Pancreas (tissue), 10 donors: ENCODE data around the gene SHROOM2. TPM values are rescaled to one million over a fixed set of nuclear protein-coding genes. Genes with fewer than 3 reads are reported as not detected.

Experiments
- ATAC-seq, 4 donors: fragments of 200-7000 bp; cut with Tn5 transposase; one replicate each; pipeline versions ENCODE4 v1.8.0 to v1.9.1; 2020; ENCODE audit warnings: mild to moderate bottlenecking in 4 of 4, moderate library complexity in 4 of 4
- DNase-seq, 6 donors: peaks; one replicate each; pipeline ENCODE4 v3.0.0-alpha.2; 2020
- FAIRE-seq: peaks from 2 replicates; lab custom pipeline; 2012; peaks lifted over from hg19 to GRCh38; lab: Jason Lieb, UNC
- H3K27ac ChIP-seq, 4 donors: fragments of 200-600 bp; sonication (generic); 1 replicate in 3 of 4; 2 replicates in 1 of 4; pipeline versions ENCODE4 v1.5.0 to v1.8.0; 2020
- H3K27me3 ChIP-seq, 4 donors: fragments of 200-600 bp; one replicate each; pipeline ENCODE4 v1.8.0; 2021
- H3K36me3 ChIP-seq, 3 donors: fragments of 200-600 bp; sonication (generic) in 1 of 3; one replicate each; pipeline versions ENCODE4 v1.5.0 to v1.8.0; 2020 to 2021
- H3K4me1 ChIP-seq, 3 donors: fragments of 200-600 bp; one replicate each; pipeline ENCODE4 v1.8.0; 2021
- H3K4me3 ChIP-seq, 4 donors: fragments of 200-600 bp; sonication (generic) in 2 of 4; one replicate each; pipeline versions ENCODE4 v1.5.0 to v1.8.0; 2020 to 2021
- H3K9me3 ChIP-seq, 4 donors: fragments of 200-600 bp; one replicate each; pipeline ENCODE4 v1.8.0; 2021
- CTCF ChIP-seq, 4 donors: fragments of 200-600 bp; sonication (generic) in 3 of 4; IDR thresholded peaks; one replicate each; pipeline versions ENCODE4 v1.5.0 to v1.8.0; 2021; ENCODE audit warnings: antibody characterized with exemption in 4 of 4
- WGBS, 2 donors: extraction: QIAGEN DNeasy Blood & Tissue Kit; methylation state at CpG; one replicate each; pipeline ENCODE4 v1.1.7; 2013; 5-methylcytosine and 5-hydroxymethylcytosine counted together
- intact Hi-C, 3 donors: fragments of 100-400 bp; cut with DNase I; formaldehyde crosslinking; loops; one replicate each; pipeline versions ENCODE4 v1.11.1 to v1.14.2; 2022
- polyA plus RNA-seq, 2 donors: library from polyadenylated mRNA; stranded (reverse); fragments of 200-250 nt; gene quantifications; one replicate each; pipeline ENCODE4 v1.2.3, GENCODE V29; 2013
- total RNA-seq, 6 donors: library from RNA; stranded (reverse); fragmentation: NEBNext Ultra II Directional in 4 of 6; extraction: Animal tissue kit (Norgen Biotek cat#: 25700) in 4 of 6; gene quantifications; one replicate each; pipeline versions ENCODE4 v1.2.1 to v1.2.4, GENCODE V29; 2021 to 2023
- donor health status: healthy with polysubstance abuse.
- donor health status: DM: no; HTN: no; CAD: no; lungs with moderate emphysema.
- donor health status: DM: no; HTN: no; CAD: no.
- donor health status: control.
- donor health status: control.
- donor health status: Bipolar disorder and iron deficiency.
- donor health status: DM: yes; HTN: yes; CAD: no.
- donor health status: DM: no; HTN: no; CAD: no.
- donor health status: DM: no; HTN: no; CAD: no.
- donor health status: DM: yes; HTN: yes; CAD: no.

SHROOM2 gene
- total and polyA plus RNA-seq, 8 donors: 3.2 to 6.6 (median 3.8) TPM

DNA sequence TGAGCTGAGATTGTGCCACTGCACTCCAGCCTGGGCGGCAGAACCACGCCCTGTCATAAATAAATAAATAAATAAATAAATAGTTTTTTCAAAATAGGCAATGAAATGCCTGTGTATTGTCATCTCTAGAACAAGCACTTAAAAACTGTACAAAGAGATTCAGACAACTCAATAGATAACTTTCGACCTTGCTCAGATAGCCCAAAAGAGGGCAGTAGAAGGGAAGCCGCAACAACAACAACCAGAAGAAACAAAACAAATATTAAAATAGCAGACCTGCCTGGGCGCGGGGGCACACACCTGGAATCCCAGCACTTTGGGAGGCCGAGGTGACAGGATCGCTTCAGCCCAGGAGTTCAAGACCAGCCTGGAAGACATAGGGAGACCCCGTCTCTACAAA is 171.5 kb downstream of the SHROOM2 start:
- TF ChIP-seq CTCF (IDR thresholded peaks at IDR 0.05): no peak
- Histone ChIP-seq H3K27ac (no peak overlapping the region), H3K4me1 (no peaks in the 10 kb centered on the region), H3K4me3 (no peak overlapping the region), H3K36me3 (no peaks in the 10 kb centered on the region), H3K27me3 (no peaks in the 10 kb centered on the region), H3K9me3 (no peaks in the 10 kb centered on the region)
- 83 to 84% methylated on average over 9 of the region's 9 CpGs for WGBS, 2 donors
- FAIRE-seq: no peak
- ATAC-seq: no peak
- intact Hi-C loops: no loop called here
- no peak for DNase-seq

- intact Hi-C loops: no loop called here
- no peaks in the 10 kb centered on the region for H3K4me1 ChIP-seq
- H3K27ac ChIP-seq: no peak overlapping the region
- no peak overlapping the region for H3K4me3 ChIP-seq
- DNase-seq (no peak), FAIRE-seq (no peak), ATAC-seq (no peak)
- H3K9me3 ChIP-seq: no peaks in the 10 kb centered on the region
- WGBS, 2 donors: 80 to 93% methylated on average over 5 of the region's 5 CpGs
- no peaks in the 10 kb centered on the region for H3K27me3 ChIP-seq
- no peaks in the 10 kb centered on the region for H3K36me3 ChIP-seq
- TF ChIP-seq CTCF (IDR thresholded peaks at IDR 0.05): no peak
Measured at GRCh38 chrX:9958183-9958582, 172.0 kb downstream of the SHROOM2 start.

- intact Hi-C loops: no loop called here
- 81 to 89% methylated on average over 5 of the region's 5 CpGs for WGBS, 2 donors
- no peak for ATAC-seq
- H3K36me3 ChIP-seq: no peaks in the 10 kb centered on the region
- FAIRE-seq: no peak
- no peak overlapping the region for H3K27ac ChIP-seq
- H3K27me3 ChIP-seq: no peaks in the 10 kb centered on the region
- DNase-seq: no peak
- H3K4me1 ChIP-seq: no peaks in the 10 kb centered on the region
- TF ChIP-seq CTCF (IDR thresholded peaks at IDR 0.05): no peak
- H3K9me3 ChIP-seq: no peaks in the 10 kb centered on the region
- H3K4me3 ChIP-seq: no peak overlapping the region
Measured at GRCh38 chrX:9961750-9962149, 175.5 kb downstream of the SHROOM2 start.

DNA sequence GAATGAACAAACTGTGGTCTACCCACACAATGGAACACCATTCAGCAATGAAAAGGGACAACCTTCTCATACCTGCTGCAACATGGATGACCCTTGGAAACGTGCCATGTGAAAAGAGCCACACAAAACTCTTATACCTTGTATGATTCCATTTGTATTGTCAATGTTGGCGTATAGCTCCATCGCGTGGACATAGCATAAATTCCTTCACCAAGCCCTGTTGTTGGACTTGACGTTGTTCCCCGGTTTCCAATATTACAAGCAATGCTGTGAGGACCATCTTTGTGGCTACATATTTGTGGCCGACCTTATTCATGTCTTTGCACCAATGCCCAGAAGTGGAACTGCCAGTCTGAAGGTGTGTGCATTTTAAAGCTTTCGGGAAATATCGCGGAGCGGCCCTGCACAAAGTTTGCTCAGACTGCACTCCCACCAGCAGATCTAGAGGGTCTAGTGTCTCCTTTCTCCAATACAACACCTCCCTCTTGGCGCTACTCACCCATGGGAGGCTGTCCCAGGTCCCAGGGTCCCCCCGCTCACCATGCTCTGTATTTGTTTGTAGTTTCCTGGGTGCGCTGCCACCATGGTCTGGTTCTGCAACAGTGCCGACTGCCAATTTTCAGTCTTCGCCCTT is 180.7 kb downstream of the SHROOM2 start, which contains the start of gene CLDN34:
Gene CLDN34 (plus strand): TSS at position 584 of the 634 bp plus-strand sequence. CDS start 0 bp downstream, at position 584.
- 84 to 91% methylated on average over 16 of the region's 16 CpGs for WGBS, 2 donors
- FAIRE-seq (no peak), ATAC-seq (no peak), DNase-seq (no peak)
- H3K4me3 ChIP-seq: no peak within 1 kb of the TSS
- intact Hi-C loops: no loop called here
- no peaks in the 10 kb centered on the region for H3K27me3 ChIP-seq
- H3K36me3 ChIP-seq: no peaks in the 10 kb centered on the region
- no peaks in the 10 kb centered on the region for H3K4me1 ChIP-seq
- no peak within 1 kb of the TSS for H3K27ac ChIP-seq
- TF ChIP-seq CTCF (IDR thresholded peaks at IDR 0.05): no peak
- no peaks in the 10 kb centered on the region for H3K9me3 ChIP-seq

DNA sequence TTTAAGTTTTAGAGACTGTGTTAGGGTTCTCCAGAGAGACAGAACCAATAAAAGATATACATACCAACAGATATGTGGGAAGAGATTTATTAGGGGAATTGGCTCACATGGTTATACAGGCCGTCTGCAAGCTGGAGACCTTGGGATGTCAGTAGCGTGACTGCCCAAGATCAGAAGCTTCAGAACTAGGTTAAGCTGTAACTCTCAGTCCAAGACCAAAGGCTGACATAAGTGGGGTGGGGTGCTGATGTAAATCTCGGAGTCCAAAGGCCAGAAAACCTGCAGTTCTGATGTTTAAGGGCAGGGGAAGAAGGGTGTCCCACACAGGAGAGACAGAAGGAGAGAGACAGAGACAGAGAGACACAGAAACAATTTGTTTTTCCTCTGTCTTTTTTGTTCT is 191.4 kb downstream of the SHROOM2 start:
- 47 to 53% methylated on average over 3 of the region's 3 CpGs for WGBS, 2 donors
- no peaks in the 10 kb centered on the region for H3K27me3 ChIP-seq
- no peak for TF ChIP-seq CTCF (IDR thresholded peaks at IDR 0.05)
- H3K4me1 ChIP-seq: no peaks in the 10 kb centered on the region
- H3K36me3 ChIP-seq: no peaks in the 10 kb centered on the region
- H3K27ac ChIP-seq: no peak overlapping the region
- intact Hi-C loops: no loop called here
- DNase-seq (no peak), FAIRE-seq (no peak), ATAC-seq (no peak)
- no peaks in the 10 kb centered on the region for H3K9me3 ChIP-seq
- no peak overlapping the region for H3K4me3 ChIP-seq
